GM18858 (cell line): ENCODE measurements around the gene UCKL1.

Experiments used
- ATAC-seq: cut with Tn5 transposase; IDR thresholded peaks from one replicate; pipeline ENCODE4 v1.9.1; 2021; ENCODE audit not compliant: unreplicated experiment

The UCKL1 gene

DNA sequence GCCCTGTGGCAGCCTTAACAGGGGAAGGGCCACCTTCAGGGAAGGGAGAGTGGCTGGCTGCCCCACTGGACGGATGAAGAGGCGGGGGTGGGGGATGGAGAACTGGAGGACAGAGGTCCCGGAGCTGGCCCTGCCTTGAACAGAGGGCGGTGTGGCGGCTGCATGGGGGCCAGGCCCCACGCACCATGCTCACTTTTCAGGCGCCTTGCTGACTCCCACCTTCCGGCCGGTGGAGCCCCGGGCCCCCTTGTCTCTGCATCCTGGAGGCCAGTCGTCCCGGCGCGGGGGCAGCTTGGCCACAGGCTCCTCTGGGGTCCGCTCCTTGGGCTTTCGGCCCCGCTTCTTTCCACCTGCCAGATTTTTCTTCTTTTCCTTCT is 3.5 kb upstream of the UCKL1 start:
- no peak for ATAC-seq

DNA sequence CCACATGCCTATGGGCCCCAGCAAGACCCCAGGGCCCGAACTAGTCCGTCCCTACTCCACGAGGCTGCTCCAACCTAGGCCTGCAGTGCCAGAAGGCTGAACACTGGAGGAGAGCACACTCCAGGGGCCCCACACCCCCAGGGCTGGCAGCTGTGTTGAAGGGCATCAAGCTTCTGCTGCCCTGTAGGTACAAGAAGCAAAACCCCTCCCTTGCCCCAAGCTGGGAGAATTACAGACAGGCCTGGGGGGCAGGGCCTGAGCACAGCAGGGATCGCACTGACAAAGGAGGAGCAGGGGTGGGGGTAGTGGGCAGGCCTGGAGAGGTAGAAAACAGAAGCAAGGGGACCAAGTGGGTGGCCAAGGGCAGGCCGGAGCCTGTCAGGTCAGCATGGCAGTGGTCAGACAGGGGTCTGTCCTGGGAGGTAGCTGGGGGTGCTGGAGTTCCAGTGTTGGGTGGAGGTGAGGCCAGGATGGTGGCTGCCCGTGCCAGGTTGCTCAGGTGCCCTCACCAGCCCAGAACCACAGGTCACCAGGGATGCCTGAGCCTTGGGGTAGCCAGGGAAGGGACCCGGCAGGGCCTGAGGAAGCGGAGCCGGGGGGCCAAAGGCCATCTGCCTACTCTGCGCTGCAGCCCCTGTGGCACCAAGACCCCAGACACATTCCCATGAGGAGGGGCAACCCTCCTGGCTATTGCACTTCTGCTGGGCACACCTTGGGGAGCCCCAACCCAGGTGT is 2.9 kb upstream of the UCKL1 start:
- ATAC-seq: no peak

DNA sequence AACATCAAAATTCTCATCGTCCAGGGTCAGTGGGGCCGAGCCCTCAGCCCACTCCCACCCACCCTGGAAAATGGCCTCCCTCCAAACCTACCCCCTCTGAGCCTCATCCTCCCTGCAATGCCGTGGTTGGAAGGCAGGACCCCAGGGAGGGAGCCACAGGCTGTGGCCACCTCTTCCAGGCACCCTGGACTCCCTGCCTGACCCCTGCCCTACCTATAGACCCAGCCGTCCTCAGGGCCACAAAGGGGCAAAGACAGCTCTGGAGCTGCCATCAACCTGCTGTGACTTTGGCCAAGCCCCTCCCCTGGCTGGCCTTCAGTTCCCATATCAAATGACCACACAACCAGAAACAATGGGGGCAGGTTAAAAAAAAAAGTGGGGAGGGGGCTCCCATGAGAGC is 2.3 kb upstream of the UCKL1 start:
- ATAC-seq: no peak

DNA sequence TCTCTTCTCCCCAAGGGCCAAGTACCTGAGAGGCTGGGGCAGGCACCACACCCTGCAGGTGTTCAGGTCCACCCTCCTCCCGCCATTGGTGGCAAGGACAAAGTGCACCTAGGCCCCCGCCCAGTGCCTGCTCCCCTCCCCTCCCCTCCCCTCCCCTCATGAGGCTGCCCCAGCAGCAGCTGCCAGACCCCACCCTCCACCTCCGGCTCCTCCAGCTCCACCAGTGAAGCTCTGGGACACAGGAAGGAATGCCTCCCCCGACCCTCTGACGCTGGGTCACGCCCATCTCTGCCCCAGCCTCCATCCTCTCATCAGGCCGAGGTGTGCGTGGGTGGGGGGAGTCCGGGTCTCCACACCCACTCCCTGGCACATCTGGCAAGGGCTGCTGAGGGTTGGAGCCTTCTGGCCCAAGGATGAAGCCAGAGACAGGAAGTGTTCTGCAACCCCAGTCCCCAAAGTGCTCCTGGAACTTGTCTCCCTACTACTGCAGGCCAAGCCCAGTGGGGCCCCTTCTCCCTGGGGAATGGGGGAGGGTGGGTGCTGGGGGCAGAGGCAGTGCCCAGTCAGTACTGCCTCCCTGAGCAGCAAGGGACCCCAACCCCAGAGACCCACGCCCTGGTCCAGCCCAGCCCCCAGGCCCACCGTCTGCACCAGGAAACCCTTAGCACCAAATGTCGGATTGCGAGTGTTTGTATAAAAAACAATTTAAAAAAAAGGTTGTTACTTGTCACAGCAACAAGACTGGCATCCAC is 1.6 kb upstream of the UCKL1 start:
- ATAC-seq: no peak

DNA sequence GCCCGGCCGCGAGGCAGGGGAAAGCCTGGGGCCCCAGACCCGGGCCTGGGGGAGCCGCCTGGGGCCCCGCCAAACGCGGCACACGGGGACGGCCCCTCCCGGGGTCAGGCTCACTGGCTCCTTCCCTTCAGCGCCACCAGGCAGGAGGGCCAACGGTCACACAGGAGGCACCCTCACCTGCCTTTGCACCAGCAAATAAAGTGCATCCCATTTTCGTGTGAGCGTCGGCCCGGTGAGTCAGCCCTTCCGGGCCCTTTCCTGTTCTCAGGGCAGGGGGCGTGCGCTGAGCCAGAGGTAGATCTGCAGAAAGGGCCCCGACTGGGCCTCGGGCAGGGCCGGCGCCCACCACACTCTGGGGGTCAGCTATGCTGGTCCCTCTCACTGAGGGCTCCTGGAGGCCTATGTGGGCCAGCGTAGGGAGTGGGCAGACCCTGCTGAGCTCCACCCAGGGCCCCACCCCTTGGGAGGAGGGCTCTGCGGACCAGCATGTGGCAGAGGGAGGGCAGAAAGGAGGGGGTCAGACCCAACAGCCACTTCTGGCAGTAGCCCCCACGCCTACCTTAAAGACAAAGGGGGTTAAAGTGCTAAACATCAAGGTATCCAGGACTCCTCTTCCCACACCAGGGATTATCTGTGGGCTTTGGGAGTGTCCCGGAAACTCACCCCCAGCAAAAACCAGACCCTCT is 931 bp upstream of the UCKL1 start:
- no peak for ATAC-seq

DNA sequence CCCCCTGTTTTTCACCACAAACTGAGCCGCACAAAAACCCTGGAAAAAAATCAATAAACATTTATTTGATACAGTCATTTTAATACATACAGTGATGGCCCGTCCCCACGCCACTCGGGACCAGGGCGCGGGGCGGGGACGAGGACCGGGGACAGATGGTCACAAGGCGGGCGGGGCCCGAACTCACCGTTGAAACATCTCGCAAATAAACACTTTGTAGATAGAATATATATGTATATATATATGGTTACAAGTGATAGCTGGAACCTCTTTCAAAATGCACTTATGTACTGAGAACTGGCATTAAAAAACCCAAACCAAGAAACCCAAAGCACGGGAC is 418 bp upstream of the UCKL1 start:
- ATAC-seq: peak; percentile 16

DNA sequence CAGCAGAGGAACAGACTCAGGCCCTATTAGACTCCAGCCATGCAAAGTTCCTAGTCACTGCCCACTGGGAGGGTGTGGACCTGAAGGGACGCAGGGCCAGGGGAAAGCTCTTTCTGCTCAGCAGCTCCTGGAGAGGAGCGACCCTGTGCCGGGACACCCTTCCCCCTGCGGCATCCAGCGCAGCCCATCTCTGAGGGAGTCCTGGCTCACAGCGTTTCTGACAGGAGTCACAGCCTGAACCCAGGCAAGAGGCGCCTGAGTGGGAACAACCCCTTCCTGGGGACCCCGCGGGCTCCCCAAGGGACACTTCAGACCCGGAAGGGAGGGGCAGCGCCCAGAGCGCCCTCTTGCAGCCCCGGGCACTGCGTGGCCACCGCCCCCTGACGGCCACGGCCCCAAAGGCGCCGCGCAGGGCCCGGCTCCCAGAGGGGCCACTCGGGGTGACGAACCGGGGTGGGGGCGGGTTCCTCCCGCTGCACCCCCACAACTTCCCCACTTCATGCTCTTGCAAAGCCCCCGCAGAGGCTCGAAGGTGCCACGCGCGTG is 862 bp downstream of the UCKL1 start:
- no peak for ATAC-seq

DNA sequence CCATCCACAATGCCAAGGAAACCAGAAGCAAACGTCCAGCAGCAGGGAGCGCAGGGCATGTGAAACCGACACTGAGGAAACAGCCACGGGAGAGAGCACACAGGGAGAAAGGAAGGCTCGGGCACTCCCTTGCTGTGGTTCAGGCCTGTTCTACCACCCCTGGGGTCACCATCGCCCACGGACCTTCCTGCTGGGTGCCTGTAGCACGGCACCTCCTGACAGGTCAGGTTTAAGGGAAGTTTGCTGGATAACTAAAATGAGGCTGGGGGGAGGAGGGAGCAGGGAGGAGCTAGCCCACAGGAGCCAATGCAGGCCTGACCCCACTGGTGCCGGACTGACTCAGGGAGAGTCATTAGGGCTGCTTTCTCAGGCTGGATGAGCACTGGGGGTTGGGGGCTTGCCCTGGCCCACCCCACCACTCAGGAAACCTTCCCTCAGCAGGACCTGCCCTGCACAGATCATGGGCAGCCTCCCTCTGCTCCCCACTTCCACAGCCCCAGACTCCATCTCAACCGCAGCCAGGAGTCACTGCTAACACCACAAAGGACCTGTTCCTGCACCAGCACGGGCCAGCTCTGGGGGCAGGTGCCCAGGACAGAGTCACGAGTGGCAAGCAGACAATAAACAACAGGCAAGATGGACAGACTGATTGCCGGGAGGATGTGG is 2.3 kb downstream of the UCKL1 start:
- no peak for ATAC-seq

DNA sequence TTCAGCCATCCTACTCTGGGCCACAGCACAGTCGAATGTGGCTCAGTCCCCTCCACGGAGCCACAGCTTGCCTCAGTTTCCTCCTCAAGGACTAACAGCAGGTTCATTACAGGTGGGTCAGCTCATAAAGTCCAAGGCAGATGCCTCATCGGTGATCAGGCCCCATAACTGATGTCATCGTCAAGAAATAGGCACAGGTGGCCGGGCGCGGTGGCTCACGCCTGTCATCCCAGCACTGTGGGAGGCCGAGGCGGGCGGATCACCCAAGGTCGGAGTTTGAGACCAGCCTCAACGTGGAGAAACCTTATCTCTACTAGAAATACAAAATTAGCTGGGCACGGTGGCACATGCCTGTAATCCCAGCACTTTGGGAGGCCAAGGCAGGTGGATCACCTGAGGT is 3.4 kb downstream of the UCKL1 start:
- ATAC-seq: no peak

DNA sequence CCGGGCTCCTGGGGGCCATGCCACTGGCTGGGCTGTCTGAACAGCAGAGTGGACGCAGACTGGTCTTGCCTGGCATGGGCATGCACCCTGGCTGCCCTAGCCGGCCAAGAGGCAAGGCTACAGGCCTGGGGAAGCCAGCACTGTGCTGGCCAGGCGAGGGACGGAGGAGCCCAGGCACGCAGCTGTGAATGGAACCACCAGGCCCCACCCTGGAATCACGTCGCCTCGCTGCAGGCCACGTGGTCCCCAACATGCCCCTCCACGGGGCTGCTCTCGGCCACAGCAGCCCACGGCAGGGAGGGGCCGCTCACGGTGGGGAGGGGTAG is 4.0 kb downstream of the UCKL1 start:
- no peak for ATAC-seq

DNA sequence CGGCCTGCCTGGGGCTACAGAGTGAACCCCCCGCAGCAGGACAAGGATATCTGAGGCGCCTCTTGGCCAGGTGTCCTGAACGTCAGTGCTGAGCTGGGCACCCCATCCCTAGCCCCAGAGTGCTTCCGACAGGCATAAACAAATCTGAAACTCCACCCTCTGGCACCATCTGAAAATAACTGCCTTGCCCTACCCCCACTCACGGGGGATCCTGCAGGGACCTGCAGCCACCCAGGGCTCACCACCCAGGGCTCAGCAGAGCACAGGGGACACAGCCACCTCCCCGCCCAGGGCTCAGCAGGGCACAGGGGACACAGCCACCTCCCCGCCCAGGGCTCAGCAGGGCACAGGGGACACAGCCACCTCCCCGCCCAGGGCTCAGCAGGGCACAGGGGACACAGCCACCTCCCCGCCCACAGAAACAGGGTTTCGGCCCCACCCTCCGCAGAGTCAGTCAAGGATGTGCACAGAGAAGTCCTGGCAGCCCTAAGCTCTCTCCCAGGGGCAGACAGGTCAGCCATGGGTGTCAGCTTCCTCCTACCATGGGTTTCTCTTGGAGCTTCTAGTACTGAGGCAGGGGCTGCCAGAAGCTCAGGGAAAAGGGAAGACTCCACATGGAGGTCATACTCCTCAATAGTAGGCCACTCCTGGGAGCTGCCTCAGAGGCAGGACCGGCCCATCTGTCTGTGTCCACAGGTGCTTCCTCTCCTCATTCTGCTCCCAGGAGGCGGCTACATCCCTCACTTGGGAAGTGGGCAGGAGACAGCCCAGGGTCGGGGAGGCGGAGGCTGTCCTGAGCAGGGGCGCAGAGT is 4.6 kb downstream of the UCKL1 start:
- ATAC-seq: no peak

DNA sequence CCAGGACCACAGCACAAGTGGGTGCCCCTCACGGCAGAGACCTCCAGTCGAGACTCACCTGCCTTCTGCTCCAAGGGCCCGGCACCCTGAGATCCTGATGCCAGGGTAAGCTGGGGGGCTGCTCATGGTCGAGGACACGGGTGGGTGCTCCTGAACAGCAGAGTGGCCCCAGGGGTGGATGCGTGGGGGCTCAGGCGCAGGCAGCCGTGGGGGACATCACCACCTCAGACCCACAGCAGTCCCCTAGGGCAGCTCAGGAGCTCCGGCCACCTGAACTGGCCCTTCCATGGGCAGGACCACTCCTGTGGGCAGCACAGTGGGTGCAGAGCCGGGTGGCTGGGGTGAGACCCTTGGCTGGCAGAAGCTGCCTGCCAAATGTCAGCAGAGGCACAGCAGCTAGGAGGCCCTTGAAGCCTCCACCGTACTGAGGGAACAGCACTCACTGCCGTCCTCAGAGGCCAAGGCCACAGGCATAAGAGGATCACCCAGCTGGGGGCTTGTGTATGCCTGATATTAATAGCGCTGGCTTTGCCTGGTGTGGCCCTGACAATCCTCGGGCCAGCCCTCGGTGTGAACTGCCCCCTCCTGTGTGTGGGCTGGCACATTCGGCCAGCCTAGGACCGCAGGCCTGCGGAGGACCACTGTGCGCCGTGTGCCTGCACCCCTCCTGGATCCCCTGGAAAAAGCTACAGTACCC is 5.4 kb downstream of the UCKL1 start:
- no peak for ATAC-seq

DNA sequence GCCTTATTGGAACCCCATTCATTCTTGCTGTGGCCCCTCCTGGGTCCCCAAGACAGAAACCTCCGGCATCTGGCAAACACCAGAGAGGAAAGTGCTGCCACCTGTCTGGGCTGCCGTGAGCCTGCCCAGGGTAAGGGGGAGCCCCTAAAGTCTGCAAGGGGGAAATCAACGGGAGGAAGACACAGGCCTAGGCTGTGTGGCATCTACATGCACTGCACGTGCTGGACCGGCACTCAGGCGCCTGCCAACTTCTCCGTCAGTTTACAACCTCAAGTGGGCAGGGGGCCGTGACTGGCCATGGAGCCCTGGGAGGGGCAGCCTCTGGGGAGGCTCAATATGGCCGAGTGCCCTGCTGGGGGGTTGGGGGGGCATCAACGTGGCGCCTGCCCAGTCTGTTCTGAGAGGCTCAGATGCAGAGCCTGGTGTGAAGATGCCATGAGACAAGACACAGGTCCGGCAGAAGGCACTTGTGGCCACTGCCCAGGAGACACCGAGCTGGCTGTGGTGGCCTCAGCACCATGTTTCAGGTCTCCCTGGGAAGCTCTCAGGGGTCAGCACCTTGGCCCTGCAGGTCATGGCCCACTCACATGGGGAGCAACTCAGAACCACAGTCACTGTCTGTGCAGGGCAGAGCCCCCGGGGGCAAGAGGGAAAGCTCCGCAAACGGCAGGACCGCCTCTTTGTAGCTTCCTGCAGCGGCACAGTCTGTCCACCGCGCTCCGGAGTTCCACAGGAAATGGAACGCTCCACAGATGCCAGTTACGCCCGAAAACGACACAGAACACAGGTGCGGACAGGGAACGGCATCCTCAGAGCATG is 8.4 kb downstream of the UCKL1 start:
- ATAC-seq: no peak

DNA sequence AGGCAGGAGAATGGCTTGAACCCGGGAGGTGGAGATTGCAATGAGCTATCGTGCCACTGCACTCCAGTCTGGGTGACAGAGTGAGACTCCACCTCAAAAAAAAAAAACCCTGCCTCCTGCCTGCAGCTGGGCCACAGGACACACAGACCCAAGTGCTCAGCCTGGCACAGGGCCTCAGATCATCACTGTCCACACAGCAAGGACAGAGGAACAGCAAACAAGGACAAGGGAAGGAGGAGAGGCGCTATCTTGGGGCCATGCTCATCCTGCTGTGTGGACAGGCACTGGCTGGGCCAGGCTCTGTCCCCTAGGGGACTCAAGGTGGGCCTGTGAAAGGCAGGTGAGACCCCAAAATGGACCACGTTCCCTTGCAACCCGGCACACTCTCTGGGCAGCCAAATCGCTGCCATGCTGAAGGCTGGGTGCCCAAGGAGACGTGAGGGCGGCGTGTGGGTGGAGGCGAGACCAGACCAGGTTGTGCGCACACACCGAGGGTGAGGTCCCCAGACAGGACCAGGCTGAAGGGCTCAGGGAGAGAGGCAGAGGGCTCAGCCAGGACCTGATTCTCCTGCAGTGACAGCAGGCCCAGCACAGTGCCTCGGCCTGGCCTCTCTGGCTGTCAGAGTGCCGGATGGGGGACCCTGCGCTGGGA is 9.1 kb downstream of the UCKL1 start:
- ATAC-seq: no peak

DNA sequence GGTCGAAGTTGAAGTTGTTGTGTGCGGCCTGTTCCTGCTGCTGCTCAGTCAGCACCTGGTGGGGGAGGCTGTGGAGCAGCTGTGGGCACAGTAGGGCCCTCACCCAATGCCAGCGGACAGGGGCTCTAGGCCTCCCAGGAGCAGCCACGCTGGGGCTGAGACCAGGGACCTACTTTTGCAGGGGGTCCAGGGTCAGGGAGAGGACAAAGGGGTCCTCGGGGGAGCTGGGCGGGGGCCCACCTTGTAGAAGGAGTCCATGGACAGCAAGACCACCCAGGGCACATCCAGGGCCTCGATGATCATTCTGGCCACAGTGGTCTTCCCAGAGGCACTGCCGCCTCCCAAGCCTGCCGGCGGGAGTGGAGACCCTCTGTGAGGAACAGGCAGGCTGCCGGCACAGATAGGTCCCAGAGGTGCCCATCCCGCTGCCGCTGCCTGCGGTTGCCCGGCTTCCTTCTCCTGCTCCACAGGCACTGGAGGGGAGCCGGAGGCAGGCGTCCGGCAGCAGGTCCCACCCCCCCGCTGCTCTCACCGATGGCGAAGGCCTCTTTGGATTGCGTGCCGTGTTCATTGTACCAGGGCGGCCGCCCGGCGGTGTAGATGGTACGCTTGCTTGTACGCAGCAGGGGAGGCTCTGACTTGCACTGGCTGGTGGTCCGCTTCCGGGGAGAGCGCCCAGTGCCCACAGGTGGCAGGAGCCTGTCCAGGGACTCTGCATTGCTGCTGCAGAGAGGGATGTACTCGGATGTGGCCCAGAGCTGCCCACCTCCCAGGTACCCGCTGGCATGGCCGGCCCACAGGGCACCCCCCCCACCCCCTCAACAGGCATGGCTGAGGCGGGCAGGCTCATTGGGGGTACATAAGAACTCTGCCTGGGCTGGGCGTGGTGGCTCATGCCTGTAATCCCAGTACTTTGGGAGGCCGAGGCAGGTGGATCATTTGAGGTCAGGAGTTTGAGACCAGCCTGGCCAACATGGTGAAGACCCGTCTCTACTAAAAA is 10.0 kb downstream of the UCKL1 start:
- ATAC-seq: no peak

DNA sequence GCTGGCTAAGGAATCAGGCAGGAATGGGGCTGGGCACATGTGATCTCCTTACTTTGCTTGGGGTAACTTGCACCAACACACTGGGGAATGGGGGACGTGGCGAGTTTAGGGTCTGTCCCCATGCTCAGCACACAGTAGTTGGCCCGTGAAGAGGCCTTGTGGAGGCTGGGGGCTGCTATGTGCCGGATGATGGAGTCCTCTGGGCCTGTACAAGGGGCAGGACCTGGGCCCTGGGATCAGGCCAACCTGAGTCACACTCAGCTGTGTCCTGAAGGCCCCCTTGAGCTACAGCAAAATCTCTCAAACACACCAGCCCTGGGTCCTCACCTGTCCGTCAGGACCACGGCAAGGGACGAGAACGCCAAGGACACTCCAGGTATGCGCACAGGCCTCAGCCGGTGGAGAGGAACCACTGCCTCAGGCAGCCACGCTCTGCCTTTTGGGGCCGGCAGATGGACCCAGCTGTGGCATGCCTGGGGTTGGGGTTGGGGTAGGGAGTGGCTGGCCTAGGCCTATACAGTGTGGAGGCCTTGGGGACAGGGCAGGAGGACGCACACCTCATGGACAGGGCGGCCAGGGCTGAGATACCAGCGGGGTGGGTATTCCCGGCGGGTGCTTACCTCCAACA is 11.1 kb downstream of the UCKL1 start:
- ATAC-seq: no peak
